ENCODE results near the gene IGSF1.

IGSF1 gene

GRCh38 chrX:131288738-131289511 lies at the start of gene IGSF1:
Gene IGSF1 (minus strand): TSS chrX:131289306. CDS start chrX:131286674, 2,632 bp downstream.
- no peak for DNase-seq

GRCh38 chrX:131332331-131332730 lies 43.2 kb upstream of the IGSF1 start:
- no peak for DNase-seq

- DNase-seq = no peak
Observed at GRCh38 chrX:131331152-131331551, 42.0 kb upstream of the IGSF1 start.

- no peak for DNase-seq
Observed at GRCh38 chrX:131330735-131331134, 41.6 kb upstream of the IGSF1 start.

- DNase-seq = no peak
Observed at GRCh38 chrX:131322651-131323050, 33.5 kb upstream of the IGSF1 start.

- DNase-seq = no peak
Observed at GRCh38 chrX:131317326-131317725, 28.2 kb upstream of the IGSF1 start.

GRCh38 chrX:131316260-131316659 lies 27.2 kb upstream of the IGSF1 start:
- no peak for DNase-seq

- no peak for DNase-seq
Observed at GRCh38 chrX:131308980-131309379, 19.9 kb upstream of the IGSF1 start.

GRCh38 chrX:131306601-131307000 lies 17.5 kb upstream of the IGSF1 start:
- no peak for DNase-seq

- no peak for DNase-seq
Observed at GRCh38 chrX:131305926-131306325, 16.8 kb upstream of the IGSF1 start.

GRCh38 chrX:131302701-131303100 lies 13.6 kb upstream of the IGSF1 start:
- no peak for DNase-seq

- no peak for DNase-seq
Observed at GRCh38 chrX:131301155-131301554, 12.0 kb upstream of the IGSF1 start.

- no peak for DNase-seq
Observed at GRCh38 chrX:131298846-131299245, 9.7 kb upstream of the IGSF1 start.

- DNase-seq = no peak
Observed at GRCh38 chrX:131298036-131298435, 8.9 kb upstream of the IGSF1 start.

GRCh38 chrX:131289527-131289926 lies 421 bp upstream of the IGSF1 start:
- no peak for DNase-seq

- DNase-seq = no peak
Observed at GRCh38 chrX:131288188-131288587, 918 bp downstream of the IGSF1 start.

GRCh38 chrX:131287560-131288179 lies 1.4 kb downstream of the IGSF1 start:
- DNase-seq = no peak

GRCh38 chrX:131279617-131280016 lies 9.5 kb downstream of the IGSF1 start:
- no peak for DNase-seq

GRCh38 chrX:131279197-131279596 lies 9.9 kb downstream of the IGSF1 start:
- DNase-seq = no peak

GRCh38 chrX:131277543-131278136 lies 11.5 kb downstream of the IGSF1 start:
- DNase-seq = no peak

- DNase-seq = no peak
Observed at GRCh38 chrX:131273011-131273410, 16.1 kb downstream of the IGSF1 start.

- no peak for DNase-seq
Observed at GRCh38 chrX:131271826-131272225, 17.3 kb downstream of the IGSF1 start.

GRCh38 chrX:131271274-131271673 lies 17.8 kb downstream of the IGSF1 start:
- no peak for DNase-seq

- no peak for DNase-seq
Observed at GRCh38 chrX:131270080-131270479, 19.0 kb downstream of the IGSF1 start.

Data from NCI-H1092 (cell line).